ENCODE data around the gene ACTN1.
"Not testable (repeated sequence)": the region's sequence is repeated elsewhere in the genome, so short reads cannot be mapped to it uniquely, and the experiment has no call there.

Gene ACTN1

DNA sequence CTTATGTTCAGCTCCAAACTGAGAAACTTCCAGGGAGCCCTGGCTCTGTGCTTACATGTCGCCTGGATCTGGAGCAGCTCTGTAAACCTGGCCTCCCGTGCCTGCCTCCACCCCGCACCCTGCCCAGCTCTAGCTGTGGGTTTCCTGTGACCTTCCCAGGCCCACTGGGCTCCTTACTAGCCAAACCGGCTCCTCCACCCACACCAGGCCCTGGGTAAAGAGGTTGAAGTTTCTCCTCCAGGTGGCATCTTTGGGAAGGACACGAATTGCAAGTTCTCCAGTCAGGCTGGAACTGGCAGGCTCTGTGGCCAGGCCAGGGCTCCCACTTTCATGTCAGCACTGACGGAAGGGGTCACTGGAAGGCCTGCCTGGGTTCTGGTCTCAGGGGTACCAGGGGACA, 125.4 kb downstream of the ACTN1 start:
- no peak for DNase-seq

DNA sequence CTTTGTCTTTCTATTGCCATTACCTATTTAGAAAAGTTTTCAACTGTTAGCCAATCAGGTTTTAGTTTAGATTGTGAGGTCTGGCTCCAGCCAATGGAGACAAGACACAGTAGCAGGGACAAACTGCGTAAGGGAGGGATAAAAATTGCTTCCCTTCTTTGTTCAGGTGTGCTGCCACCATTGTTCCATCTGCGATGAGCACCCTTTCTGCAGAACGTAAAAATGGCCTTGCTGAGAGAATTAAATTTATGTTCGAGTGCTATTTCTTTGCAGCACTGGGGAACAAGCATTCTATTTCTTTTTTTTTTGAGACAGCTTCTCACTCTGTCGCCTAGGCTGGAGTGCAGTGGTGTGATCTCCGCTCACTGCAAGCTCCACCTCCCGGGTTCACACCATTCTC, 126.6 kb downstream of the ACTN1 start:
- DNase-seq: not testable (repeated sequence)

DNA sequence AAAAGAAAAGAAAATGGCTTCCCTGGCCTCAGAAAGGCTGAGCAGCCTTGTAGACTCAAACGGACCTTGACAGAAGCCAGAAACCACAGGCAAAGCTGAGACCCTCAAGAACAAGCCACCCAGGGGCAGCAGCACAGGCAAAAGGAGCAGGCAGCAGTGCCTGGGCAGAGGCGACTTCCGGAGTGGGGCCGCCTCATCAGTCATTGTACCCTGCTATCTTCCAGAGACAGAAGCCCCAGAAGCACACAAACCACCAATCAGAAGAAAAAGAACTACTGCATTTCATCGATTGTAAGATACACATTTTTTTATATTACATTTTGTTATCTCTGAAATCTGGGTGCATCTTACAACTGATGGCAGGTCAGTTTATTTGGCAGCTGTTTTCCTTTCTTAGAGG, 128.0 kb downstream of the ACTN1 start:
- DNase-seq: no peak

DNA sequence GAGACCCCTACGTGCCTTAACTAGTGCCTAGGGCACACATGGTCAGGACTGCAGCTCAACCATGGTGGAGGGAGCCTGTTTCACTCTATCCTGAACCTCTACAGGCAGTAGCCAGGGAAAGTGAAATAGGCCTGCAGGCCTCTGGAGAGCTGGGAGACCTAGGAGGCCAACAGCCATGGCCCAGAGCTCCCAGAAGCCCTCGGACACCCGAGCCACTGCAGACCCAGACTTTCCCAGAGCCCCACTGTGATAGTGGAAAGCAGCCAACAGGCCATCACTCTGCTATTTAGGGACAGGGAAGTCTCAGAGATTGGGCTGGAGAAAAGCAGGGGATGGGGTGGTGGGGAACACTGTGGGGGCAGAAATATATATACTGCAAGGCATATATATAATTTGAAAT, 129.7 kb downstream of the ACTN1 start:
- no peak for DNase-seq

DNA sequence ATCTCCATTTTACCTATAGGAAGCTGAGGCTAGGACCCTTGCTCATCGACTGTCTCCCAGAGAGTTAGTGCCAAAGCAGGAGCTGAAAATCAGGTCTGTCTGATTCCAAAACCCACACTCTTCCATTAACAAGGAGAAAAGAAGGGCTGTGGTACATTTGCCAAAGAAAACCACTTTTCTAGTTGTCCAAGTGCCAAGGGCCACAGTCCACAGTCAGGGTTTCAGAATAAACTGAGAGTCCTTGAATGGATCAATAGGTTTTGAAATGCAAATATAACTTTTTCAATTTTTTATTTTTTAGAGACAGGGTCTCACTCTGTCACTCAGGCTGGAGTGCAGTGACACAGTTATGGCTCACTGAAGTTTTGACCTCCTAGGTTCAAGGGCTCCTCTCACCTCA, 130.8 kb downstream of the ACTN1 start:
- no peak for DNase-seq

DNA sequence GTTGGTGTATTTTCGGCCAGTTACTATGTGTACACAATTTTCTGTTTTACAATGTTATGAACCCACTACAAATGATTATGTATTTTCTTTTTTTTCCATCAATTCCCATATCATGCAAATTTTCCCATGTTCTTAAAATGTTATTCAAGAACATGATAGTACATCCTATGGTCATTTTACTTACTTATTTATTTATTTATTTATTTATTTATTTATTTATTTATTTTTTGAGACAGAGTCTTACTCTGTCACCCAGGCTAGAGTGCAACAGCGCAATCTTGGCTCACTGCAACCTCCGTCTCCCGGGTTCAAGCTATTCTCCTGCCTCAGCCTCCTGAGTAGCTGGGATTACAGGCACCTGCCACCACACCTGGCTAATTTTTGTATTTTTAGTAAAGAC, 131.5 kb downstream of the ACTN1 start:
- DNase-seq: not testable (repeated sequence)

GRCh38 chr14:68846466-68846865, 132.6 kb downstream of the ACTN1 start:
- DNase-seq: no peak

GRCh38 chr14:68844210-68844545, 134.9 kb downstream of the ACTN1 start:
- no peak for DNase-seq

DNA sequence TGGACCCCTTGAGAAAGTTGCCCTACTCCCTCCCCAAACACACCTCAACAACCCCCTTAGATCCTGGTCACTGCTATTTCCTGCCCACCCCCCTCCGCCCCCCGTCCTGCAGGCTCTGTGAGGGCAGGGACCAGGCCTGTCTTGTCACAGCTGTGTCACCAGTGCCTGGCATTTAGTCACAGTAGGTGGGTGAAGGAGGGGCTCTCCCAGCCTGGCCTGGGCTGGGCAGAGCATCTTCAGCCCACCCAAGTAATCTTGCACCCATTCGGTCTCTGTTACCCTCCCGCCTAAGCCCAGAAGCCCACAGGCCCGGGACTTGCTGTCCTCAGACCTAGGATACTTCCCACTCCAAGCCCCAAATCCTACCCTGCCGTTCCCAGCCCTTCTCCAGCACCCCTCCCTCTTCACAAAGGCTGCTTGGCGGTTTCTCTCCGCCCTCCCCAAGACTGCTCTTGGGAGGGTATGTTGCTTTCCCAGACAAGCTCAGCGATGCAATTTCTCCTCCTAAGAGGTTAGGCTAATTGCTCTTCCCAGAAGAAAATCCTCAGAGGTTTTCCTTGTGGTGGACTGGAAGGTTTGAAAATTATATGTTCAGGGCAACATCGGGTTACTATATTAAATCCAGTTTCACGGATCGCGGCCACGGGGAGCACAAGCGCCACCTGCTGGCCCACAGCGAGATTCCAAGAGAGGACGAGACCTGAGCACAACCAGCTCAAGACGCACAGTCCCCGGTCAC, 135.5 kb downstream of the ACTN1 start:
- peak; percentile 73 to 78 for DNase-seq

DNA sequence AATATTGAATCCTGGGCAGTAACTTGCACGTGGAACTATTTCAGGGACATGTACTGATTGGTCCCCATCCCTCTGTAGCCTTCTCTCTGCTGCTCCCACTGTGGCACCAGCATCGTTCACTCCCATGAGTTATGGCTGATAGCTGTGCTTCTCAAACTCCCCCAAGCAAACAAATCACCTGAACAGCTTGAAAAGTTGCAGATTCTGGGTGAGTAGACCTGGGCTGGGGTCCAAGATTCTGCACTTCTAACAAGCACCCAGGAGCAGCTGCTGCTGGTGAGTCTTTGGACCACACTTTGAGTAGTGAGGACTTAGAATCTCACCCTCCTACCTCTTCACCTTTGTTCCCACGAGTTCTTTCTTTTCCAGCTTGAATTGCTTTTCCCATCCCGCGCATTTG, 136.8 kb downstream of the ACTN1 start:
- no peak for DNase-seq

GRCh38 chr14:68841016-68841809, 137.9 kb downstream of the ACTN1 start:
- peak in 1 of 2 donors; percentile 30 for DNase-seq

DNA sequence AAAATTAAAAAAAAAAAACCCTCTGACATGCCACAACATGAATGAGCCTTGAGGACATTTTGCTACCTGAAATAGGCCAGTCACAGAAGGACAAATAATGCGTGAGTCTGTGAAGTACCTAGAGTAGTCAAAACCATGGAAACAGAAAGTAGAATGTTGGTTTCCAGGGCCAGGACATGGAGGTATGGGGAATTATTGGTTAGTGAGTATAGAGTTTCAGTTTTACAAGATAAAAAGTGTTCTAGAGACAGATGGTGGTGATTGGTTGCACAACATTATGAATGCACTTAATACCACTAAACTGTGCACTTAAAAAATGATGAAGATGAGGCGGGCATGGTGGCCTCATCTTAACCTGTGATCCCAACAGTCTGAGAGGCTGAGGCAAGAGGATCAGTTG, 138.6 kb downstream of the ACTN1 start:
- DNase-seq: no peak

DNA sequence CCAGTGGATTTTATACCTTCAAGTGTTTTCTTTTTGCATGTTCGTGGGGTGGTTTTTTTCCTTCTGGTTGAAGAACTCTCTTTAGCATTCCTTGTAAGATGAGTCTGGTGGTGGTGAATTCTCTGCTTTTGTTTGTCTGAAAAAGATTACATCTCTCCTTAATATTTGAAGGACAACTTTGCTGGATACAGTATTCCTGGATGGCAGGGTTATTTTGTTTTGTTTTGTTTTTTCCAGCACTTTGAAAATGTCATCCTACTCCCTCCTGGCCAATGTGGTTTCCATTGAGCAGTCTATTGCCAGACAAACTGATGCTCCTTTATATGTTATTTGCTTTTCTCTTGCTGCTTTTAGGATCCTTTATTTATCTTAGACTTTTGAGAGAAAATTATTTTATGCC, 143.0 kb downstream of the ACTN1 start:
- DNase-seq: no peak

DNA sequence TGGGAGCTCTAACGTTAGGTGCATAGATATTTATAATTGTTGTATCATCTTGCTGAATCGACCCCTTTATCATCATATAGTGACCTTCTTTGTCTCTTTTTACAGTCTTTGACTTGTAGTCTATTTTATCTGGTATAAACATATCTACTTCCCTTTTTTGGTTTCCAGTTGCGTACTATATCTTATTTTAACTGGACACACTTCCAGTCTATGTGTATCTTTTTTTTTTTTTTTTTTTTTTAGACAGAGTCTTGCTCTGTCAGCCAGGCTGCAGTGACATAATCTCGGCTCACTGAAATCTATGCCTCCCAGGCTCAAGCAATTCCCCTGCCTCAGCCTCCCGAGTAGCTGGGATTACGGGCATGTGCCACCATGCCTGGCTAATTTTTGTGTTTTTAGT, 144.3 kb downstream of the ACTN1 start:
- DNase-seq: no peak

- DNase-seq: no peak
These were observed 150.4 kb downstream of the ACTN1 start for GRCh38 chr14:68828698-68829097.

GRCh38 chr14:68825729-68826128, 153.4 kb downstream of the ACTN1 start:
- DNase-seq: no peak

DNA sequence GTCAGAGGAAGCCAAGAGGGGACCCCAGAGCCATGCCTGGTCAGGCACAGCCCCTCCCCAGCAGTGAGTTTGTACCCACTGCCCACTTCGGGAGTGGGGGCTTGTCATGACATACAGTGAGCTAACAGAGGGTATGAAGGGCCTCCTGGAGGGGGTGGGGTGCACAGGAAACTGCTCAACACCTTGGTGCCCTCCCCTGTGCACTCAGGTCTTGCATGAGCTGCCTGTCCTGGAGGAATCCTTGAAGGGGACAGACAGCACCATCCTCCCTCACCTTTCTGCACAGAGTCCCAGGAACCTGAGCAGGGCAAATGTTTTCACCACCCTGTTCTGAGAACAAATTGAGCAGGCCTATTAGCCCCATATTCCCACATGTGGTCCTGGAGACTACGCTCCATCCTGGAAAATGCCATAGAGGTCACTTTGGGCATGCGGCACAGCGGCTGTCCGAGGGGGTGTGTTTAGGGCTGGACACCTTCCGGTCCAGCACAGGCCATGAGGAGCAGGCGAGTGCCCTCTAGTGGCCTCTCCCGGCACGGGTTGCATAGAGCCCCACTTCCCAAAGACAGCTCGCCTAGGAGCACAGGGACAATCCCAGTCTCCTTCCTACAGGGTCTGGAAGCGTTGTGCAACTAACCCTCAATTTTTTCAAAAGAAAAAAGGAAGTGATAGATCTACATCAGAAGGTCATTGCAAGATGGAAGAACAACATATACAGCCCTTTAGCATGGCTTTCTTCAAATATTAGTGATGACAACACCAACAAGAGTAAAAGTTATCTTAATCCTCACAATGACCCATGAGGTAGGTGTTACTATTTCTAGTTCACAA, 154.4 kb downstream of the ACTN1 start:
- peak; percentile 35 to 45 for DNase-seq

GRCh38 chr14:68824207-68824516, 154.9 kb downstream of the ACTN1 start:
- DNase-seq: no peak

Measured in CD4-positive, alpha-beta T cell treated with Interferon alpha-2 for 1 hour (primary cell).